Cerebellar cortex (tissue), 1 donor: ENCODE measurements around the gene PPIL4.
"Not testable (repeated sequence)": the region's sequence is repeated elsewhere in the genome, so short reads cannot be mapped to it uniquely, and the experiment has no call there.

Experiments used
- DNase-seq: peaks from one replicate; pipeline ENCODE4 v3.0.0-alpha.2; 2015; ENCODE audit warnings: low spot score

The PPIL4 gene

GRCh38 chr6:149483849-149484655, 61.8 kb downstream of the PPIL4 start:
- no peak for DNase-seq

DNA sequence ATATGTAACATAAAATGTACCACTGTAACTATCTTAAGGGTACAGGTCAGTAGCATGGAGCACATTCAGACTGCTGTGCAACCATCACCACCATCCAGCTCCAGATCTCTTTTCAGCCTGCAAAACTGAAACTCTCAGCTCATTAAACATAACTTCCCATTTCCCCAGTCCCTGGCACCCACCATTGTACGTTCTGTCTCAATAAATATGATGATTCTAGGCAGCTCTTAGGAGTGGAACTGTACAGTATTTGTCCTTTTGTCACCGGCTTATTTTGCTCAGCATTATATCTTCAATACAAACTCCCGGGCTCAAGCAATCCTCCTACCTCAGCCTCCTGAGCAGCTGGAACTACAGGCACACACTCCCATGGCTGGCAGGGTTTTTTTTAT, 62.5 kb downstream of the PPIL4 start:
- no peak for DNase-seq

GRCh38 chr6:149482545-149483333, 63.1 kb downstream of the PPIL4 start:
- DNase-seq, result no peak

DNA sequence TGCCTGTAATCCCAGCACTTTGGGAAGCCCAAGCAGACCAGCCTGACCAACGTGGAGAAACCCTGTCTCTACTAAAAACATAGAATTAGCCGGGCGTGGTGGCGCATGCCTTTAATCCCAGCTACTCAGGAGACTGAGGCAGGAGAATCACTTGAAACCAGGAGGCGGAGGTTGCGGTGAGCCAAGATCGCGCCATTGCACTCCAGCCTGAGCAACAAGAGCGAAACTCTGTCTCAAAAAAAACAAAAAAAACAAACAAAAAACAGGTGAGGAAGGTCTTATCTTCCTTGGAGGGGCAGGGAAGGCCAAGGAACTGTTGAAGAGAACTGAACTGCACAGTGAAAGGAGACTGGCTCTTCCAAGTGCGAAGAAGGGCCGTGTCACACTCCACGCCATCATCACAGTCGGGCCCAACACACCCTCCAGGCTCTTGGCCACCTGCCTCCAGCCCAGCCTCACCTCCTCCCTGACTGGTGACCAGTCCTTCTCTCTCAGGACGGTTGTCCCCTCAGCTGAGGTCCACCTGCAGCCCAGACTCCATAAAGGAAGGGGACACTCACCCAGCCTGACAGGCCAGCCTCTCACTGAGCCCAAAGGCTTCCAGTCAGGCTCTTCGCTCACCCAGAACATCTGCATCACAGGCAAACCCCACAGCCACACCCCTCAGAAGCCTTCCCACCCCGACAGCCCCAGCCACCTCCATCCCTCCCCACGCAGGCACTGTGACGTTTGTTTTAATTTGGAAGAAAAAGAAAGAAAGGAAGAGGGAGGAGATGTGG, 65.2 kb downstream of the PPIL4 start:
- no peak for DNase-seq

DNA sequence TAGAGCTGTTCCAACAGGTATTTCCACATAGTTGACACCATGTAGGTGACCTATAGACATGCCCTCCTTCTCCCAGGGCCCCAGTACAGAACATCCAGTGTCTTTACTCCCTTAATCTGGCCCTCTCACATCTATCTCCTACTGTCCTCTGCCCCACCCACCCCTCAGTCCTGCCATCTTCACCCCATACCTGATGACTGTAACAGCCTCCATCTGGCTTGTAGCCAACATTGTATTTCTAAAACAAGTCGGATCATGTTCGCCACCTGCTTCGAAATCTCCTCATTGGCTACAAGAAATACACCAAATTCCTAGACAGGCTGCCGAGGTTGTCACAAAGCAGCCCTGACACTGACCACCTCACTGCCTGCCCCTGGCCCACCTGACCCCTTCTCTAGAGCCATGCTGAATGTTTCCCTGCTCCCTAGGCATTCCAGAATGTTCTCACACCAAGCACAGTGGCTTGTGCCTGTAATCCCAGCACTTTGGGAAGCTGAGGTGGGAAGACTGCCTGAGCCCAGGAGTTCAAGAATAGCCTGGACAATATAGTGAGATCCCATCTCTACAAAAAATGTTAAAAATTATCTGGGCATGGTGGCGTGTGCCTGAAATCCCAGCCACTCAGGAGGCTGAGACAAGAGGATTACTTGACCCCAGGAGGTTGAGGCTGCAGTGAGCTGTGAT, 67.1 kb downstream of the PPIL4 start:
- DNase-seq, result no peak

DNA sequence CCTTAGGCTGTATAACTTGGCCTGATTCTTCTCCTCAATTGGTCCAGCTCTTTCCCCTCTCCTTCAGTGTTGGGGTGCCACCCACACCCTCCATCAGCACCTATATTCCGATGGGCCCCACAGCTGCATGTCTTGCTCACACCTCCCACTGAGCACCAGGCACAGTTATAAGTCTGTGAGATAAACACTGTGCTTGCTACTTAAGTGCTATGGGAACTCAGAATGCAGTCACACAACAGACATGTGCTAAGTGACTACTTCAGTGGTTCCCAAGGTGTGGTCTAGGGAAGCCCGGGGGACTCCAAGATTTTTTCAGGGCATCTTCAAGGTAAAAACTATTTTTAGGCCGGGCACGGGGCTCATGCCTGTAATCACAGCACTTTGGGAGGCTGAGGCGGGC, 68.3 kb downstream of the PPIL4 start:
- no peak for DNase-seq

DNA sequence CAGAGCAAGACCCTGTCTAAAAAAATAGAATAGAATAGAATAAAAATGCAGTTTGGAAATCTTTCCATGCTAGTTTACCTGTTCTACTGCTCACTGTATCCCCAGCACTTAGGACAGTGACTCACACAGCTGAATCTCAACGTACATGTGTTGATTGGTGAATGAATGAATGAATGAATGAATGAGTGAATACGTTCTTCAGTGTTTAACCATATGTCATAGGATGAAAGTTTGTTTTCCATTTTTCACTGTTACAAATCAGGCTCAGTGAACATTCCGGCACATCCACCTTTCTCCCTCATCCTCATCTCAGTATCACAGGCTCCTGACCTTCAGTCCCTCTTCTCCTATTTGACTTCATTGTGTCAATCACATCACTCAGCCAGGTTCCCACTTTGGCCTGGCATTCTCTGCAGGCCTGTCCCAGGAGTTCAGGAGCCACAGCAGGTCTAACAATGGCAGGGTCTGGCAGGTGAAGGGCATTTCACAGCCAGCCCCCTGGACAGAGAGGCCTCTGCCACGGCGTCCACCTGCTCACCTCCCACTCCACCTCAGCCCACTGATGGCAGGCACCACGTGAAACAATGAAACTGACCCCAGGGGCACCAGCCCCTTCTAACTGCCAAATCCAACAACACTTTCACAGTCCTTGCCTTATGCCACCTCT, 68.9 kb downstream of the PPIL4 start:
- DNase-seq, result no peak

GRCh38 chr6:149474108-149474935, 71.5 kb downstream of the PPIL4 start:
- DNase-seq, result no peak

DNA sequence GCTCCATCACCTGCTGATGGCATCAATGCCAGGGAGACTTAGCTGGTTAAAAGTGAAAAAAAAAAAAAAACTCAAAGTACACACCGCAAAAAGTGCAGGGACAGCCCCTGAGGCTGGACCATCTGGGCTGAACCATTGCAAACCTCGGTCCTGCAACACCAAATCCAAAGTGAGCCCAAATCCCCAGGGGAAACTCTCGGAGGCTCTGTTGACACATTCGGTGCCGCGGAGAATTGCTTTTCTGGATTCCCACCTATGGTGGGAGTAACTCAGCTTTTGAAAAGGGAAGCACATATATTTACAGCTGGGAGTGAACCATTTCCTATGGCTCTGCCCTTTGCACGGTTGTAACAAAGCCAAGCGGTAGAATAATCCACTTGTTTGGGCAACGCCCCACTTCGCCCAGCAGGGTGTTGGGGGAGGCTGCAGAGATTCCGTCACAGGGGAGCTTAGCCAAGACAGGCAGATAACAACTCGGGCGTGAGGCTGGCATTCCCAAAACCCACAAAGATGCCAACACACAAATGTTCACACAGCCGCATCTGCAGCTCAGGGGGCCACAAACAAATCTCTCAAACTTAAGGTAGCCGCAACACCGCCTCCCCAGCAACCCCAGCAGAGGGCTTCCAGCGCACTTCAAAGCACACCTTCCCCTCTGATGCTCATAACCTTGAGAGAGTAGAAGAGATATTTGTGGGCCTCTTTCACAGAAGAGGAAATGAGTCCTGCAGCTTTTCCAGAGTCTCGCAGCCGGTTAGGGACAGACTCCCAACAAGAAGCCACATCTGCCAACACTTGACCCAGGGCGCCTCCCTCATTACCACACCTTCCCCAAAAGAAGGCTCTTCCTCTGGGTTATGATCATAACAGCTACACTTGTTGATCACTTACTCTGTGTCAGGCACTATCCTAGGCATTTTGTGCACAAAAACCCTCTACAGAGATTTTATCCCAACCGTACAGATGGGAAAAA, 72.5 kb downstream of the PPIL4 start:
- DNase-seq, result no peak

GRCh38 chr6:149472241-149472640, 73.6 kb downstream of the PPIL4 start:
- no peak for DNase-seq

GRCh38 chr6:149471801-149472200, 74.0 kb downstream of the PPIL4 start:
- no peak for DNase-seq

DNA sequence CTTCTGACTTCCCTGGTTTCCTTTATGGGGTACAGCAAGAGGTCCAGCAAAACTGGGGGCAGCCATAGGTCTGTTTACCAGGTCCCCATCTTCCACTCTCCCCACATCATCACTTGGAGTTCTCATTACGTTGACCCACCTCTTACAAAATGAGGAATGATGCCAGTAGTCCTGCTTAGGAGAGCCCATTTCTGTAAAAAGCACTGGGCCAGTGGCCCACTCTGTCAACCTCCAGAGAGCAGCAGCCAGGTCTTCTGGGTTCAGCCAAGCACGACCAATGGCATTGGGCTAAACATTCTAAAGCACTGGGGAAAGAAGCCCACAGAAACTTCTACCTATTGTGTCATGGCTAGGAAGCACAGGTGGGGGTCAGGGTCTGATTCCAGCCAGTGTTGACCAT, 74.9 kb downstream of the PPIL4 start:
- DNase-seq, result no peak

DNA sequence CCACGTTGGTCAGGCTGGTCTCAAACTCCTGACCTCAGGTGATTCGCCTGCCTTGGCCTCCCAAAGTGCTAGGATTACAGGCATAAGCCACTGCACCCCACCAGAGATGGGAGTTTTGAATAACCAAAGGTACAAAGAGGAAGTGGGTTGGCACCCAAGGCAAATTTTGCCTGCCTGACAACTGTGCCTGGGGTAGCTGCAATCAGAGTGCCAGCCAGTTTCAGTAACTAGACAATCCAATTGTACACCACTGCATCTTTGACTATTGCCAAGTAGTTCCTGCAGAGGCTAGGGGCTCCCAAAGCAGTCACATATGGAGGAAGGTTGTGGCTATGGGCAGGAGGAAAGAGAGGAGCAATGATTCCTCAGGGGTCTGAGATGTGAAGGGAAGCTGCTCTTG, 77.7 kb downstream of the PPIL4 start:
- no peak for DNase-seq

DNA sequence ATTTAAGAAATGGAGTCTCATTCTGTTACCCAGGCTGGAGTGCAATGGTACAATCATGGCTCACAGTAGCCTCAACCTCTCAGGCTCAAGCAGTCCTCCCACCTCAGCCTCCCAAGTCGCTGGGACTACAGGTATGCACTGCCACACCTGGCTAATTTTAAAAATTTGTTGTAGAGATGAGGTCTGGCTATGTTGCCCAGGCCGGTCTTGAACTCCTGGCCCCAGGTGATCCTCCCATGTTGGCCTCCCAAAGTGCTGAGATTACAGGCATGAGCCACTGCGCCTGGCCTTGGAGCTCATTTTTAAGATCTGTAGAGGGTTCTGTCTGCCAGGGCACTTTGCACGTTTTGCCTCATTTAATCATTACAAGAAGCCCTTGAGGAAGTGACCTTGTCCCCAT, 78.6 kb downstream of the PPIL4 start:
- no peak for DNase-seq

GRCh38 chr6:149464411-149464810, 81.4 kb downstream of the PPIL4 start:
- DNase-seq, result no peak

DNA sequence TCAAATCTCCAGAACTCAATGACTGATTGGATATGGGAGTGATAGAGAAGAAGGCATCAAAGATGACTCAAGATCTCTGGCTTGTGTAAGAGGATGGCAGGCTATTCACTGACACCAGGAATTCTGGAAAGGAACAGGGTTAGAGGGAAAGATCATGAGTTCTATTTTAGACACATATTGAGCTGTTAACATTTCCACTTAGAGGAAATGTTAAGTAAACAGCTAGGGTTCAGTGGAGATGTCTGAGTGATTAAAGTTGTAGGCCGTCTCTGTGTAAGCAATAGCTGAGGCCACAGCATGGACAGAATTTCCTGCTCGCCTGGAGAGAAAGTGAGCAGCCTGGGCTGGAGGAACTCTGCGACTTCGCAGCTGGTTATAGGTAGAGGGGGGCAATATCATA, 82.1 kb downstream of the PPIL4 start:
- no peak for DNase-seq

GRCh38 chr6:149462712-149463111, 83.1 kb downstream of the PPIL4 start:
- not testable (repeated sequence) for DNase-seq

GRCh38 chr6:149461670-149462069, 84.2 kb downstream of the PPIL4 start:
- DNase-seq, result no peak

- DNase-seq, result not testable (repeated sequence)
These were observed 85.6 kb downstream of the PPIL4 start for GRCh38 chr6:149460249-149460648.
